Karpas-422 (cell line): ENCODE measurements around the gene FAM193B. TPM values are rescaled to one million over a fixed set of nuclear protein-coding genes. Genes with fewer than 3 reads are reported as not detected.
"Not testable (repeated sequence)": the region's sequence is repeated elsewhere in the genome, so short reads cannot be mapped to it uniquely, and the experiment has no call there.

ENCODE experiments used
- DNase-seq: peaks from one replicate; pipeline ENCODE4 v3.0.0-alpha.2; 2015
- H2AFZ ChIP-seq: fragments of 200-600 bp; sonication (generic); 2 replicates; pipeline ENCODE4 v1.6.1; 2014; ENCODE audit warnings: antibody characterized with exemption, low read length, mixed read lengths
- H3K27ac ChIP-seq: fragments of 200-600 bp; sonication (generic); 2 replicates; pipeline ENCODE4 v1.5.1; 2014; ENCODE audit warnings: mild to moderate bottlenecking, low read length, moderate library complexity
- H3K27me3 ChIP-seq: fragments of 200-600 bp; sonication (generic); 2 replicates; pipeline ENCODE4 v1.6.1; 2014; ENCODE audit warnings: low read length, mixed read lengths
- H3K36me3 ChIP-seq: fragments of 200-600 bp; sonication (generic); 2 replicates; pipeline ENCODE4 v1.6.1; 2014; ENCODE audit warnings: low read length, mixed read lengths; ENCODE audit not compliant: insufficient read depth
- H3K4me1 ChIP-seq: fragments of 200-600 bp; sonication (generic); 2 replicates; pipeline ENCODE4 v1.6.1; 2014; ENCODE audit warnings: mild to moderate bottlenecking, low read length, mixed read lengths
- H3K4me2 ChIP-seq: fragments of 200-600 bp; sonication (generic); 2 replicates; pipeline ENCODE4 v1.6.1; 2014; ENCODE audit warnings: low read length, low read depth, mild to moderate bottlenecking; ENCODE audit not compliant: poor library complexity, severe bottlenecking
- H3K4me3 ChIP-seq: fragments of 200-600 bp; sonication (generic); 2 replicates; pipeline ENCODE4 v1.5.1; 2014; ENCODE audit warnings: mild to moderate bottlenecking, antibody characterized with exemption, low read length, mixed read lengths
- H3K79me2 ChIP-seq: fragments of 200-600 bp; sonication (generic); 2 replicates; pipeline ENCODE4 v1.6.1; 2014; ENCODE audit warnings: mild to moderate bottlenecking, low read length, mixed read lengths
- H3K9ac ChIP-seq: fragments of 200-600 bp; sonication (generic); 2 replicates; pipeline ENCODE4 v1.6.0; 2014; ENCODE audit warnings: low read length
- H3K9me2 ChIP-seq: fragments of 200-600 bp; sonication (generic), shearing (Covaris generic); replicated peaks from 2 replicates; pipeline ENCODE4 v1.6.0; 2014; ENCODE audit warnings: mild to moderate bottlenecking, low read length, moderate library complexity; ENCODE audit not compliant: insufficient read depth
- H3K9me3 ChIP-seq: fragments of 300-700, 200-600 bp; sonication (generic); 2 replicates; pipeline ENCODE4 v1.6.1; 2014; ENCODE audit warnings: low read length, mixed read lengths
- H4K20me1 ChIP-seq: fragments of 200-600 bp; sonication (generic); 2 replicates; pipeline ENCODE4 v1.6.1; 2014; ENCODE audit warnings: mild to moderate bottlenecking, antibody characterized with exemption, low read length, low read depth; ENCODE audit not compliant: insufficient read depth
- total RNA-seq: library from RNA; depleted of rRNA; stranded (reverse); fragments of >200 nt; shearing (Covaris generic); gene quantifications from 2 replicates; pipeline ENCODE4 v1.2.3, GENCODE V29; 2014; ENCODE audit warnings: low replicate concordance

The FAM193B gene
- total RNA-seq, 1 experiment from 2014 or later: 48.3 TPM

DNA sequence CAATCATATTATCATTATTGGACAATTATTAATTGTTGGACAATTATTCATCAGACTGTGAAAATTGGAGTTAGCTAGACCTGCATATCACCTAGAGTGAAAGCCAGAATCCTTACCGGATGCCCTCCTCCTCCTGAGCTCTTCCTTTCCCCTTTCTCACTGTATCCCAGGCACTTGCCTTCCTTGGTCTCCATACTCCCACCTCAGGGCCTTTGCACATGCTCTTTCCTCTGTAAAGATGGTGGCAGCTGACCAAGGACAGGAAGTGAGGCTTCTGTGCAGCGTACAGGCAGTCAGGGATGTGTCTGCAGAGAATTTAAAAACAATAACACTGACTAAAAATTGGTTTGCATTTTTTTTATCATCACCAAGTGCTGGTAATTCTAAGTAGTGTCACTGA is 15.5 kb upstream of the FAM193B start:
- Histone ChIP-seq H3K4me3 (no peak overlapping the region), H3K9me2 (no peaks in the 10 kb centered on the region), H2AFZ (no peak overlapping the region), H3K36me3 (no peaks in the 10 kb centered on the region), H3K27ac (no peak overlapping the region), H3K4me1 (no peaks in the 10 kb centered on the region), H3K9me3 (no peaks in the 10 kb centered on the region), H3K9ac (no peak overlapping the region), H3K27me3 (no peaks in the 10 kb centered on the region), H4K20me1 (no peaks in the 10 kb centered on the region), H3K4me2 (no peak overlapping the region), H3K79me2 (no peaks in the 10 kb centered on the region)
- no peak for DNase-seq

DNA sequence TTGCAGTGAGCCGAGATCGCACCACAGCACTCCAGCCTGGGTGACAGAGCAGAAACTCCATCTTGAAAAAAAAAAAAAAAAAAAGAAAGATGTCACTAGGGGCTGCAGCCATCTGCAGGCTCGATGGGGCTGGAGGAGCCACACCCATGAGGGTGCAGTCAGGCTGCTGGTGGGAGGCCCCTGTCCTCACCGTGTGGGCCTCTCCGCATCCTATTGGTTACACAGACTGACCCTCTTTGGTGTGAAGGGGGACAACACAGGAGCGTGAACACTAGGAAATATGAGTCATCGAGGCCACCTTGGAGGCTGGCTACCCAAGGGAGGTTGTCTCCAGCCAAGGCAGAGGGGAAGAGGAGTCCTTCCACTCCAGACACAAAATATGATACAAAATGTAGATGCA is 14.0 kb upstream of the FAM193B start:
- H3K4me1 ChIP-seq: no peaks in the 10 kb centered on the region
- H3K79me2 ChIP-seq: no peaks in the 10 kb centered on the region
- no peak overlapping the region for H3K9ac ChIP-seq
- no peak overlapping the region for H3K4me3 ChIP-seq
- no peaks in the 10 kb centered on the region for H3K9me2 ChIP-seq
- no peak for DNase-seq
- no peak overlapping the region for H2AFZ ChIP-seq
- H4K20me1 ChIP-seq: no peaks in the 10 kb centered on the region
- H3K4me2 ChIP-seq: no peak overlapping the region
- no peaks in the 10 kb centered on the region for H3K9me3 ChIP-seq
- H3K27ac ChIP-seq: no peak overlapping the region
- H3K36me3 ChIP-seq: no peaks in the 10 kb centered on the region
- no peaks in the 10 kb centered on the region for H3K27me3 ChIP-seq

DNA sequence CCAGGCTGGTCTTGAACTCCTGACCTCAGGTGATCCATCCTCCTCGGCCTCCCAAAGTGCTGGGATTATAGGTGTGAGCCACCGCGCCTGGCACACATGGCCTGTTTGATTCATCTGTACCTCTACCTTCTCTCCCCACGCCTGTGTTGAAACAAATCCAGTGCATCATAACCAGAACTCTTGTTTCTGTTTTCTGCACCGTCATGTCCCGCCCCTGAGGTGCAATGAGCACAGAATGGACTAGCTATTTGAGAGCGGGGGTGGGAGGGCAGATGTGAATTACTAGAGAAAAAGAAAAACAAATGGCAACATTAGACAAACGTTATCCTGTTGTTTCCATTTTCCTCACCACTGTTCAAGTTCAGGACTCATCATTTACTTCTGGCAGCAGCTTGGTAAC is 10.7 kb upstream of the FAM193B start:
- Histone ChIP-seq H3K9ac (no peak overlapping the region), H3K36me3 (no peaks in the 10 kb centered on the region), H3K9me2 (no peaks in the 10 kb centered on the region), H3K4me1 (no peaks in the 10 kb centered on the region), H3K27ac (no peak overlapping the region), H3K27me3 (no peaks in the 10 kb centered on the region), H3K4me3 (no peak overlapping the region), H2AFZ (no peak overlapping the region), H3K4me2 (no peak overlapping the region), H3K79me2 (no peaks in the 10 kb centered on the region), H4K20me1 (no peaks in the 10 kb centered on the region), H3K9me3 (no peaks in the 10 kb centered on the region)
- DNase-seq: no peak

DNA sequence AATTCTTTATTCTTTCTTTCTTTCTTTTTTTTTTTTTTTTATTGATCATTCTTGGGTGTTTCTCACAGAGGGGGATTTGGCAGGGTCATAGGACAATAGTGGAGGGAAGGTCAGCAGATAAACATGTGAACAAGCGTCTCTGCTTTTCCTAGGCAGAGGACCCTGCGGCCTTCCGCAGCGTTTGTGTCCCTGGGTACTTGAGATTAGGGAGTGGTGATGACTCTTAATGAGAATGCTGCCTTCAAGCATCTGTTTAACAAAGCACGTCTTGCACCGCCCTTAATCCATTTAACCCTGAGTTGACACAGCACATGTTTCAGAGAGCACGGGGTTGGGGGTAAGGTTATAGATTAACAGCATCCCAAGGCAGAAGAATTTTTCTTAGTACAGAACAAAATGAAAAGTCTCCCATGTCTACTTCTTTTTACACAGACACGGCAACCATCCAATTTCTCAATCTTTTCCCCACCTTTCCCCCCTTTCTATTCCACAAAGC is 5.1 kb upstream of the FAM193B start:
- not testable (repeated sequence) for H3K9me3 ChIP-seq, H3K4me3 ChIP-seq, H3K9ac ChIP-seq, H3K9me2 ChIP-seq, DNase-seq, H3K36me3 ChIP-seq, H3K4me2 ChIP-seq, H3K27ac ChIP-seq, H3K79me2 ChIP-seq, H4K20me1 ChIP-seq, H3K27me3 ChIP-seq, H2AFZ ChIP-seq
- peaks cover 21% of the 10 kb centered on the region for H3K4me1 ChIP-seq

DNA sequence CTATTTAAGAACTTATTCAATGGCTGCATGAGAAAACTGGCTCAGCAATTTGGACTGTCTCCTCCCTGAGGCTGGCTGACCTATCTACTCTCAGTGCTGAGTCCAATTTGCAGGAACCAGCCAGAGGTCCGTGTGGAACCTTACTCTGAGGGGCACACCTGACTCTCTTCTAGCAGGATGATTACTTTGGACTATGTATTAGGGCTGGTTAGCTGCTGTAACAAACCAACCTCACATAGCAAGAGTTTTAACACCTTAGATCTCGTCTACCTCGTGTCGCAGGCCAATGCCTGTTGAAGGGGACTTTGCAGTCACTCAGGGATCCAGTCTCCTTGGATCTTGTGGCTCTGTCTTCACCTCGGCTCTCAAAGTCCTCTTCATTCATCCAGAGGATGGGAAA is 3.4 kb upstream of the FAM193B start:
- Histone ChIP-seq H3K9ac (no peak overlapping the region), H3K4me2 (no peak overlapping the region), H4K20me1 (peaks cover 12% of the 10 kb centered on the region; the same call in 1 of the 2 replicates), H3K9me2 (no peaks in the 10 kb centered on the region), H2AFZ (no peak overlapping the region), H3K4me1 (peaks cover 29% of the 10 kb centered on the region), H3K27ac (no peak overlapping the region), H3K4me3 (no peak overlapping the region), H3K9me3 (no peaks in the 10 kb centered on the region), H3K27me3 (no peaks in the 10 kb centered on the region), H3K79me2 (peaks cover 13% of the 10 kb centered on the region), H3K36me3 (no peaks in the 10 kb centered on the region)
- DNase-seq: no peak

DNA sequence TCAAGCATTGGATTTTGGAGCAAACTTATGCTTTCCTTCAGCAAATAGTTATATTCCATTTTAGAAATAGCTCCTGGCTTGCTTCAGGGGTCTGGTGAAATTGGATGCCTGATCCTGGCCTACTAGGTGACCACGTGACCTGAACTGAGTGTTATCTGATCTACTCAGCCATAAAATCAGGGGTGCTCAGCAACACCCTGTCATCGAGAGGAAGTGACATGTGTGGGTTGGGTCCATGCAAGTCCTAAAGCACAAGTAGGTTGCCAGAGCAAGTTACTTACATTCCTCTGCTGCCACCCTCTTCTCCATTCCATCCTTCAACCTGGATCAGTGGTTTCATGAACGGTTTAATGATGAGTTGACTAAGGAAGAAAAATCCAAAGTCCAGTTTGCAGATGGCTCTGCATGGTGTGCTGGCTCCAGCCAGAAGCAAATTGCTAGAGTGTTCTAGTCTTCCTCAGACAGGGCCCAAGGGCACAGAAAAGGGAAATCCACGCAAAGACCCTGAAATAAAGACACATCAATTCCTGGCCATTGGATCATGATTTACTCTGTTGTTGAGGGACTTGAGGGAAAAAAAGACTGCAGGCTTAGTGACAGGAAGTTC is 2.8 kb upstream of the FAM193B start:
- no peak overlapping the region for H3K4me3 ChIP-seq
- peaks cover 20% of the 10 kb centered on the region for H3K79me2 ChIP-seq
- H3K9me3 ChIP-seq: no peaks in the 10 kb centered on the region
- no peak overlapping the region for H3K27ac ChIP-seq
- H2AFZ ChIP-seq: 0 out of 2 replicates have a peak overlapping the region, but pooled peaks have one; percentile 32
- peak; percentile 75 for DNase-seq
- H3K4me2 ChIP-seq: peak overlapping the region; percentile 12
- no peaks in the 10 kb centered on the region for H3K36me3 ChIP-seq
- H3K4me1 ChIP-seq: peaks cover 33% of the 10 kb centered on the region
- H3K9ac ChIP-seq: peak overlapping the region; percentile 40
- H3K9me2 ChIP-seq: no peaks in the 10 kb centered on the region
- no peaks in the 10 kb centered on the region for H3K27me3 ChIP-seq
- H4K20me1 ChIP-seq: peaks cover 13% of the 10 kb centered on the region; the same call in 1 of the 2 replicates

DNA sequence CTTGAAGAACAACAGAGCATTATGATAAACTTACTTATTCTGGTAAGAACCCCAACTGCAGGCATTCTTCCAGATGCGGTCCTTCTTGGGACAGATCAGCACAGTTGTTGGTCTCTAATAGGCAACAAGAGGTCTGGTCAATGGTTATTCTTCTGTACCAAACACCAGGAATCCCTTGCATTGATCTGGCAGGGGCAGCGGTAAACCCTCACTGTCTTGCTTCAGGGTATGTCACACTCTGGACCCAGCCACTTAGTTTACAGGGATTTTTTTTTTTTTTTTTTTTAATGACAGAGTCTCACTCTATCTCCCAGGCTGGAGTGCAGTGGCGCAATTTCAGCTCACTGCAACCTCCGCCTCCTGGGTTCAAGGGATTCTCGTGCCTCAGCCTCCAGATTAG is 1.3 kb upstream of the FAM193B start:
- Histone ChIP-seq H3K4me1 (peaks cover 33% of the 10 kb centered on the region), H4K20me1 (peaks cover 13% of the 10 kb centered on the region; the same call in 1 of the 2 replicates), H3K4me3 (peak overlapping the region; percentile 69; the same call in 1 of the 2 replicates), H3K27ac (no peak overlapping the region), H3K9ac (0 out of 2 replicates have a peak overlapping the region, but pooled peaks have one; percentile 64), H3K9me3 (no peaks in the 10 kb centered on the region), H3K79me2 (peaks cover 34% of the 10 kb centered on the region), H3K36me3 (peaks cover 13% of the 10 kb centered on the region; the same call in 1 of the 2 replicates), H3K27me3 (no peaks in the 10 kb centered on the region), H3K9me2 (no peaks in the 10 kb centered on the region), H2AFZ (no peak overlapping the region), H3K4me2 (peak overlapping the region; percentile 75)
- no peak for DNase-seq

DNA sequence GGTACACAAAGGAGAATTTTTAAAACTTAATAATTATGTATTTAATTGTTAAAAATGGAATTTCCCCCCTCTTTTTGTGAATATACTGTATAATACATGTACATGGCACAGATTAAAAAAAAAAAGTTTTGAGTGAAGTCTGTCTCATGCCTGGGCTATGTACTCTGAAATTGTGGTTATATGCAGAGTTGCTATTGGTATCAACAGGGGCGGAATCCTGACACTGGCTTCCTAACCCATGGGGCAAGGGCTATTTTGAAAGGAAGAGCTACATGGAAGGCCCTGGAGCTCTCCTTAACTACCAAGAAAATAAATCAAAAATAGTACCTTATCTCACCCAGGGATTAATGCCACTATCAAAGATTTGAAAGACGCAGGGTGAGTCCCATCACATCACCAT is 865 bp upstream of the FAM193B start:
- no peak for DNase-seq
- no peaks in the 10 kb centered on the region for H3K27me3 ChIP-seq
- H3K9me2 ChIP-seq: no peaks in the 10 kb centered on the region
- peaks cover 39% of the 10 kb centered on the region for H3K79me2 ChIP-seq
- no peak overlapping the region for H3K27ac ChIP-seq
- H3K9ac ChIP-seq: peak overlapping the region; percentile 64
- peak overlapping the region; percentile 69 for H3K4me3 ChIP-seq
- no peaks in the 10 kb centered on the region for H3K9me3 ChIP-seq
- peaks cover 13% of the 10 kb centered on the region; the same call in 1 of the 2 replicates for H3K36me3 ChIP-seq
- H3K4me1 ChIP-seq: peaks cover 37% of the 10 kb centered on the region
- peak overlapping the region; percentile 75 for H3K4me2 ChIP-seq
- H4K20me1 ChIP-seq: peaks cover 13% of the 10 kb centered on the region; the same call in 1 of the 2 replicates
- no peak overlapping the region for H2AFZ ChIP-seq
